GM21723 (cell line): ENCODE data around the gene HYOU1.
"Not testable (repeated sequence)": the region's sequence is repeated elsewhere in the genome, so short reads cannot be mapped to it uniquely, and the experiment has no call there.

Experiments
- ATAC-seq: cut with Tn5 transposase; IDR thresholded peaks from one replicate; pipeline ENCODE4 v1.9.1; 2021; ENCODE audit warnings: mild to moderate bottlenecking, moderate library complexity; ENCODE audit not compliant: unreplicated experiment

HYOU1 gene

DNA sequence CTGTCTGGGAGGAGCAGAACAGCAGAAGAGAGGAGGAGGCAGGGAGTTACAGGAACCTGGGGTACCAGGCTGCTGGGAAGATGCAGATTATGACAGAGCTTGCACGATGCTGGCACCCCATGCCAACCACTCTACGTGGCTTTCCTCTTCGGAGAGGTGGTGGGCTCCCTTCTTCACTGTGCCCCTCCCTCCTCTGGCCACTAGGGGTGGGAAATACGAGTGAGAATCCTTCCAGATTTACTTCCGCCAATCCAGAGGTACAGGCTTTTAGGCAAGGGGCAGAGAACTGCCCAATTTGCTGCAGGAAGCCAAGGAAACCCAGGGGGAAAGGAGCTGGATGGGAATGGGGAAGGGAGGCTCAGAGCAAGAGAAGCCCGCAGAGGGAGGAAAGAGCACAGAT is 12.3 kb downstream of the HYOU1 start:
- no peak for ATAC-seq

DNA sequence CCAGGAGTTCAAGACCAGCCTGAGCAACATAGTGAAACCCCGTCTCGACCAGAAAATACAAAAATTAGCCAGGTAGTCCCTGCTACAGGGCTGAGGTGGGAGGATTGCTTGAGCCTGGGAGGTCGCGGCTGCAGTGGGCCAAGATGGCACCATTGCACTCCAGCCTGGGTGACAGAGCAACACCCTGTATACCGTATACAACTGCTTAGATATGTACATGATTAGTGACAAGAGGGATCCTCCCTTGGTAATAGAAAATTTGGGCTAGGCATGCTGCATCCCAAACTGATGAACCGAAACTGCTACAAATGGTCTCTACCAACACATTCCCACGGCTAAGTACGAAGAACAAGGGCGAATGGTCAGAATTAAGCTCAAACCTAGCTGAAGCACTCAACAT is 14.1 kb downstream of the HYOU1 start:
- ATAC-seq: no peak

DNA sequence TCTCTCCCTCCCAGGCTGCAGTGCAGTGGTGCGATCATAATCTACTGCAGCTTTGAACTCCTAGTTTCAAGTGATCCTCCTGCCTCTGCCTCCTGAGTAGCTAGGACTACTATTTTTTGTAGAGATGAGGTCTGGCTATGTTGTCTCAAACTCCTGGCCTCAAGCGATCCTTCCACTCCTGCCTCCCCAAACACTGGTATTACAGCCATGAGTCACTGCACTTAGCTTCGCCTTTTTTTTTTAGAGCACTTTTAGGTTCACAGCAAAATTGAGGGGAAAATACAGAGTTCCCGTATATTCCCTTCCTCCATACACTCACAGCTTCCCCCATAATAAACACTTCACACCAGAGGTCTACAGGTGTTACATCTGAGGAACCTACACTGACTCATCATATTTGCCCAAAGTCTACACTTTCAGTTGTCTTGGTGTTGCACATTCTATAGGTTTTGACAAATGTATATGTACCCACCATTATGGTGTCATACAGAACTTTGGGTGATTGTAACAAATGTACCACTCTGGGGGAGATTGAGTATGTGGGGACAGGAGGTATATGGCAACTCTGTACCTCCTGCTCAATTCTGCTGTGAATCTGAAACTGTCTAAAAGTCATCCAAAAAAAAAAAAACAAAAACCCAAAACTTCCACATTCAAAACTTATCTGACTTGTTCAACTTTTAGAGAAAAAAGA is 15.0 kb downstream of the HYOU1 start:
- no peak for ATAC-seq

DNA sequence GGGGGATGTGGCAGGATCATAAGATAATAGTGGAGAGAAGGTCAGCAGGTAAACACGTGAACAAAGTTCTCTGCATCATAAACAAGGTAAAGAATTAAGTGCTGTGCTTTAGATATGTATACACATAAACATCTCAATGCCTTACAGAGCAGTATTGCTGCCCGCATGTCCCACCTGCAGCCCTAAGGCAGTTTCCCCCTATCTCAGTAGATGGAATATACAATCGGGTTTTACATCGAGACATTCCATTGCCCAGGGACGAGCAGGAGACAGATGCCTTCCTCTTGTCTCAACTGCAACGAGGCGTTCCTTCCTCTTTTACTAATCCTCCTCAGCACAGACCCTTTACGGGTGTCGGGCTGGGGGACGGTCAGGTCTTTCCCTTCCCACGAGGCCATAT is 17.5 kb downstream of the HYOU1 start:
- not testable (repeated sequence) for ATAC-seq

DNA sequence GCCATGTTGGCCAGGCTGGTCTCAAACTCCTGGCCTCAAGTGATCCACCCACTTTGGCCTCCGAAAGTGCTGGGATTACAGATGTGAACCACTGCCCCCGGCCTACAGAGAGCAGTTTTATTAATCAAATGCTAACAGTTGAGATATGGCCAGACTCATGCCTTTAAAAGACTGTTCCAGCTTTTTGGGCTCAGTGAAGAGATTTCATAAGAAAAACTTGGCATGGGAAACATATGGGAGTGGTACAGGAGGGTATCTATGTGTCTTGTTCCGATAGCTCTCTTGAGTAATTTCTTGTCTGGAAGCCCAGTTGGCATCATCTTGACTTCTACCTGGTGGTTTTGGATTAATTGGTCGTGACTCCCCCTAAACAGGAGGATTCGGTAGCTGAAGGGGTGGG is 18.1 kb downstream of the HYOU1 start:
- ATAC-seq: no peak

DNA sequence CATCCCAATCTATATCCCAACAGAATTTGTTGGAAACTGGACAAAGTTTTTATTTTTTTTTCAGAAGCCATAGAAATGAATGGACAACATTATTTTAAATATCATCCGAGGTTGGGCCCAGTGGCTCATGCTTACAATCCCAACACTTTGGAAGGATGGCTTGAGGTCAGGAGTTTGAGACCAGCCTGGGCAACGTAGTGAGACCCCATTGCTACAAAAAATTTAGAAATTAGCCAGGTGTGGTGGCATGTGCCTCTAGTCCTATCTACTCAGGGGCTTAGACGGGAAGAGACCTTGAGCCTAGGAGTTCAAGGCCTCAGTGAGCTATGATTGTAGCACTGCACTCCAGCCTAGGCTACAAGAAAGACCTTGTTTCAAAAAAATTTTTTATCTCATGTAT is 22.2 kb downstream of the HYOU1 start:
- ATAC-seq: no peak

DNA sequence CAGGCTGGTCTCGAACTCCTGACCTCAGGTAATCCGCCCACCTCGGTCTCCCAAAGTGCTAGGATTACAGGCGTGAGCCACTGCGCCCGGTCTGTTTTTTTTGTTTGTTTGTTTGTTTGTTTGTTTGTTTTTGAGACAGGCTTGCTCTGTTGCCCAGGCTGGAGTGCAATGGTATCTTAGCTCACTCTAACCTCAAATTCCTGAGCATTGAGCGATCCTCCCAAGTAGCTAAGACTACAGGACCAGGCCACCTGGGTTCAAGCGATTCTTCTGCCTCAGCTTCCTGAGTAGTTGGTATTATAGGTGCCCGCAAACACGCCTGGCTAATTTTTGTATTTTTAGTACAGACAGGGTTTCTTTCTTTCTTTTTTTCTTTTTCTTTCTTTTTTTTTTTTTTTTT is 23.6 kb downstream of the HYOU1 start:
- ATAC-seq: not testable (repeated sequence)

DNA sequence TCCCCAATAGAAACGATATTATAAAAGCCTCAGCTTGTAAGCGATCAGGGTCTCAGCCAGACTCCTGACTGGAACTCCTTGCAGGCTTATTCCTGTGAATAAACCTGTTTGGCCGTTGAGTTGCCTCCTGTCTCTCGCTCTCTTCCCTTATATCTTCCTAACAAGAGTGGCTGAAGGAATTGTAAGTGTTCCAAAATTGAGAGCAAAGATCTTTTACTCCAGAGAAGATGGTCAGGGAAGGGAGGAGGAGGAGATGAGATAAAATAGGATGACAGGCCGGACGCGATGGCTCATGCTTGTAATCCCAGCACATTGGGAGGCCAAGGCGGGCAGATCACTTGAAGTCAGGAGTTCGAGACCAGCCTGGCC is 25.1 kb downstream of the HYOU1 start:
- no peak for ATAC-seq

DNA sequence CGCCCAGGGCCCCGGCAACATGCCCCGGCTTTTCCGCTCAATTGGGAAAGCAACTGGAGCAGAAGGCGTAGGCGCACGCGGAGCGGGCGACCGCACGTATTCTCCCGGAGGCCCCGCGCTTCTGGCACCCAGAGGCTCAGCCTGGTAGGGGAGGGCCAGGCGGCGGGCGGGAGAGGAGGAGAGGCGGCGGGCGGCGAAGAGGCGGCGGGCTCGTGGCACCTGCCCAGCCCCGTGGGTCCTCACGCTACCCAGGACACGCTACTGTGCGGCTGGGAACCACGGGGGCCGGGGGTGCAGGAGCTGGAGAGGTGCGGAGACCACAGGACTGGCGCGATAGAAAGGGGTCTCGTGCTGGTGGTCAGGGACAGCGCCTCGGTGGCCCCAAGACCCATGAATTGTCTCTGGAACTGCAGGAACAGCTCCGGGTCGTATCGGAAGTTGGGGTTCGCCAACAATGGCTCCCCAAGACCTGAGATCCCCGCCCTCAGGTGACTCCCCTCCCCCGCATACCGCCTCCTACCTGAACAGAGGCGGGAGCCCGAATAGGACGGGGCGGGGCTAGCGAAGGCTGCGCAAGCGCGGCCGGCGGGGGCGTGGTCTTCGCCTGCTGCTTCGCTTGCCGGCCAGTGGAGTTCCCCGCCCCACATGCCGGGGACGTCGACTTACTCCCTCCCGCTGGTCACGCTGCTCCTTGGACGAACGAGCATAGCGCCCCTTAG is 26.5 kb downstream of the HYOU1 start, which contains the start of gene SLC37A4:
Gene SLC37A4, minus strand, starts transcription at position 549 of the 719 bp plus-strand sequence.
- peak; percentile 83 for ATAC-seq

DNA sequence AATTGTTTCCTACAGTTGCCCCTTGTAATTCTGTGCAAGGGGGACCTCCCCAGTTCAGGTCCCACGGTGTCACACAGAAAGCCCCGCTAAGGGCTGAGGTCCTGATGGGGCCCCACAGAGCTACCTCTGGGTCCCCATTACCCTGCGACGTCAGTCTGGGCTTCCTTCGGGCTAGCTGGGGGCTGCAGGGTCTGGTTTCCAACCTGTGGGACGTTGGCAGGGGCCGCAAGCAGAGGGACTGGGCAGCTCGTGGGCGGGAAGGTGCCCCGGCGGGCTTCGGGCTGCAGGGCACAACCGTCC is 27.0 kb downstream of the HYOU1 start:
- peak; percentile 26 for ATAC-seq

DNA sequence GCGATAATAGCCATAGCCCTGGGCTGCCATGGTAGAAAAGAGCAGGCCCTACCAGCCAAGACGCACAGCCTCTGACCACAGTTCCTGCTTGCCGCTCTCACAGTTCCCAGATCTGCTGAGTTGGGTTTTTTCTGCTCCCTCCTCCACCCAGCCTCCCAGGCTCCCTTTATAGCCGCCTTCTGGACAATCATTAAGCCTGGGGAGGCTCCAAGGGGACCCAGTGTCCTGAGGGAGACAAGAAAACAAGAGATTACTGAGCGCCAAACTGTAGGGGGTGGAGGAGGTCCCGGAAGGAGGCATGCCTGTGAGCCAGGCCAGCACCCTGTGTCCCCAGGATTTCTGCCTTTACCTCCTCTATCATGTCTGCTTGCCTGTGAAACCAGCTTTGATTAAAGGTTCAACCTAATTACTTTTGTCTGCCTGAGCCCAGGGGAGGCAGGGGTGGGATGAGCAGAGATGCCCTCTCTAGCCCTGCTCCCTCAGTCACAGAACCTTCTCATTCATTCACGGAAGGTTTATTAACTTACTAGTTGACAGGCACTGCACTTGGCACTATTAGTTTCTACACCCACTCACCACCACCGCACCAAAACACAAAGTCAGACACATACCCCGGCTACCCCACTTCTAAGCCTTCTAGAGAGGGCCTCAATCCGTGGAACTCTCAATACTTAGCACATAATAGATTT is 27.5 kb downstream of the HYOU1 start:
- ATAC-seq: peak; percentile 23

DNA sequence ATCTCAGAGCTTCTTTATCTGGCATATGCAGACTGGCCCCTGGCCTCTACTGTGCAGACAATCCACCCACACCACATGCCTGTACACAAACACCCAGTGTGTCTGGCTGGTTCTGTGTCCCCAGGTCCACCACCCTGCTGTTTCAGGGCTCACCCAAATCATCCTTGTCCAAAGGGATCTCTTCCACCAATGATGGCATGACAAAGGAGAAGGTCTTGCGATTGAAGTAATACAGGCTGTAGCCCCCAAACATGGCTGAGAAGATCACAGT is 28.0 kb downstream of the HYOU1 start:
- ATAC-seq: no peak

DNA sequence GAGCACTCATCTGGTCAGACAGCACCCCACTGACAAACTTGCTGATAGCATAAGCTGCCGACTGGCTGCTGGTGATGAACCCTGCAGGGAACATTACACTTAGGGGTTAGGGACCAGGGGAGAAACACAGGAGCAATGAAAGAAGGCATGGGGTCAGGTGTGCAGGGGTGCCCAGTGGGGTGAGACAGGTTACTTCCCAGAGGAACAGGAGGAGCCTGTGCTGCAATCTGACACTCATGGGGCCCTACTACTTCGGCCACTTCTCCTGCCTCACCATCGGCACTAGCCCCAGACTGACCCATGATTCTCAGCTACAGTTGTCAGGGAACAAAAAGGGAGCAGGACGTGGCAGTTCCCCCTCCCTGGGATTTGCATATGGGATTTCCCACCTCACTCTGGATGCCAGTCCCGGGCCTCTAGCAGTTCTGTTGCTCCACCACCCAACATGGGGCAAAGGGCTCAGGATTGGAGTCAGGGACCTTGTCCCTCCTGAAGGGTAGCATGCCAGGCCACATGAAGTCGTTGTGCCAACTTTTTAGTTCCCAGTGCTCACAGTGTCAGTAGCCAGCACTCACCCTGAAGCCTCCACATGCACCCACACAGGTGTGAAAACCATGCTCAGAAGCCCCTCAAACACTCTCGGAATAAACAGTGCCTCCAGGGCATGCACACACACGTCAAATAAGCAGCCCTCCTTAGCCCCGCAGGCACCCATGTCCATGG is 28.5 kb downstream of the HYOU1 start:
- no peak for ATAC-seq

DNA sequence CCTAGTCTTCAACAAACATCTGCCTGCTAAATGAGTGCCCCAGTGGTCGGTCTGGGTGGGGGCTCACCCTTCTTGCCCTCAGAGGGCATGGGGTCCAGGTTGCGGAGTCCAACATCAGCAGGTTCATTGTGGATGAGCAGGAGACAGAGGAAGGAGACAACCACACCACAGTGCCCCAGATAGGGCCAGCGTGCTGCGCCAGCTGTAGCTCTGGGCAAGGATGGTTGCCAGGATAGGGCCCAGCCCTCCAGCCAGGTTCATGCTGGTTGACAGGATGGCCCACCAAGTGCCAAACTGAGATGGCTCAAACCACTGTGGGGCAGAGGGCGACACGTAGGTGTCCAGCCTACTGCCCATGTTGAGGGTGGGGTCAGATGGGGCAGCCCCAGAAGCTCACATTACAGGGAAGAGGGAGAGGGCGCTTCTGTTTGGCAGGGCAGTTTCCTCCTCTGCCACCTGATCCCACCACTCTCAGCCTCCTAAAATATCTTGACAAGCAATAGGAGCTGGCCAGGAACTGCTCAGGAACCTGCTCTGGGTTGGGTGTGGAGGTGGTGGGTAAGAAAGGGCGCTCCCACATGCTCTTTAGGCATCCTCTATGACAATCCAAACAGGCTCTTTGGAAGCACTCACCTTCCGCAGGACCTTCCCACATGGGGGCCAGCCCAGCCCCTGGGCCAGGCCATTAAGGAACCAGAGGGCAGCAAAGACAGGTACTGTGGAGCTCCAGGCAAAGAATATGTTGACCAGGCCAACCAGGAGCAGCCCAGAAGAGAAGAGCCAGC is 29.3 kb downstream of the HYOU1 start:
- no peak for ATAC-seq

DNA sequence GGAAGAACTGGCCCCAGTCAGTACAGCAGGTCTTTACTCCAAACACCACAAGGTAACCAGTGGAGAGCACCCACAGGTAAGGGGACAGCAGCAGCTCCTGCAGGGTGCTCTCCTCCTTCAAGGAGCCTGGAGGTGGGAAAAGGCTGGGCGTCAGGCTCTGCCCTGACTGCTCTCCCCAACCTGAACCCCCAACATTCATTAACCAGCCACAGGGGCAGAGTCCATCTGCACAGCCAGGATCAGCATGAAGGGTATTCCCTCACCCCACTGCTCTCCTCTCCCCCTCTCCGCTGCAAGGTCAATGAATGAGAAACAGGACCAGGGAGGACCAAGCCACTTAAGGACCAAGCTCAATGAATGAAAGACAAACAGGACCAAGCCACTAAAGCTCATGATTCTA is 30.0 kb downstream of the HYOU1 start:
- ATAC-seq: no peak

DNA sequence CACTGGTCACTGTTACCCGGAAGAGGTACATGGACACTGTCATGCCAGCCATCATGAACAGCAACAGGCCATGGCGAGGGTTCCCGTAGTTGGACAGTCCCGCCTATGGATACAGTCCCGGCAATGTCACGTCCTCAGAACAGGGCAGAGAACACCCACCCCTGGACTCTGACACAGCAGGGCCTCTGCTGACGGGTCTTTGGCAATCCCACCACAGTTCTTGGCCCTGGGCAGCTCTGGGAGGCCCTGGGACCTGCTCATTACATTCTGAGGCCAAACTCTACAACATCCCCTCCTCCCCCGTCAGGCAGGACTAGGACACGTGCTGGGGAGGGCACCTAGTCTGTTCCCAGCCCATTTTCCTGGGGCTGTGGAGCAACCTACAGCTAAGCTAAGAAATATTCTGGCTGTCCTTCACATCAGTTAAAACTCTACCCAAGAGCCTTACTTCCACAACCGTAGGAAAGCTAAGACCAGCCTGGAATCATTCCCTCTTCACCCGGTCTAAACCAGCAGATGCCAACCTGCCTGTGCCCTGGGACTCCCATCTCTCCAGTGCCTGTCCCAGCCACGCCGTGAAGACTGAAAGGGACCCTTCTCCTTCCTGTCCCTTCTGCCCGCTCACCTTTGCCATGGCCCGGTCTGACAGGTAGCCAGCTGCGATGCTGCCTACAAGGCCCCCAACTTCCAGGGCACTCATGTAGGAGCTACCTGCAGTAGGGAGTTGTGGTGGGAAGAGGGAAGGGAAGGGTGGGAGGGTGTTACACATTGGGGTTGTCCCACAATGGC is 30.8 kb downstream of the HYOU1 start:
- no peak for ATAC-seq

DNA sequence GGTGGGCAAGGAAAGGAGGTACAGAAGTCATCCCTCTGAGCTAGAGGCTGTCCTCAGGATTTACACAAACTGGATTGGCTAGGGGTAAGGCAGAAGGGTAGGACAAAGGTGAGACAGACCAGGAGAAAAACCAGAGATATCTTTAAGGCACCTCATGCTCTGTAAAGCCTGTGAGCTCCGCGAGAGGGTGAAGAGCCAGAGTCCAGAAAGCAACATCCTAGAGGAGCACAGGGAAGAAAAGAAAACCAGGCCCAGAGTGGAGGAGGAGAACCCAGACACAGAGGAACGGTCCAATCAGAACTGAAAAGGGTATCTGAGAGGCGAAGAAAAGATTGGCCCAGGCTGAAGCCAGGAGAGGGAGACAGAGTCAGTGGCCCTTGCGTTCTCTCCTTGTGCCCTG is 31.5 kb downstream of the HYOU1 start:
- ATAC-seq: no peak

DNA sequence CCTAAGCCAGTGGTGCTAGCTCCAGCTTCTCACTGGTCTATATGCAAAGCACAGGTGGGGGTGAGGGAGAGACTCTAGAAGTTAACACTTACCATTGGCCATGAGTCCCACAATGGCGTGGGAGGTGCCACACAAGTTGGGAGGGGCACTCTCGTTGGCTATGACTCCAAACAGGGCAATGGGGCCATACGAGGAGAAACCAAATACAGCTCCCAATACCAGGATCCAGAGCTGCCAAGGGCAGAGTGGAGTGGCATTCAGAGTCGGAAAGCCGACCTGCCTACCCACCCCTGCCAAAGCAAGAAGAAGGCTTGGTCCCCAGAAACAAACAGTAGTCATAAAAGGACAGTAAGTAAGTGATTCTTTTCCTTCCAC is 31.9 kb downstream of the HYOU1 start:
- no peak for ATAC-seq

DNA sequence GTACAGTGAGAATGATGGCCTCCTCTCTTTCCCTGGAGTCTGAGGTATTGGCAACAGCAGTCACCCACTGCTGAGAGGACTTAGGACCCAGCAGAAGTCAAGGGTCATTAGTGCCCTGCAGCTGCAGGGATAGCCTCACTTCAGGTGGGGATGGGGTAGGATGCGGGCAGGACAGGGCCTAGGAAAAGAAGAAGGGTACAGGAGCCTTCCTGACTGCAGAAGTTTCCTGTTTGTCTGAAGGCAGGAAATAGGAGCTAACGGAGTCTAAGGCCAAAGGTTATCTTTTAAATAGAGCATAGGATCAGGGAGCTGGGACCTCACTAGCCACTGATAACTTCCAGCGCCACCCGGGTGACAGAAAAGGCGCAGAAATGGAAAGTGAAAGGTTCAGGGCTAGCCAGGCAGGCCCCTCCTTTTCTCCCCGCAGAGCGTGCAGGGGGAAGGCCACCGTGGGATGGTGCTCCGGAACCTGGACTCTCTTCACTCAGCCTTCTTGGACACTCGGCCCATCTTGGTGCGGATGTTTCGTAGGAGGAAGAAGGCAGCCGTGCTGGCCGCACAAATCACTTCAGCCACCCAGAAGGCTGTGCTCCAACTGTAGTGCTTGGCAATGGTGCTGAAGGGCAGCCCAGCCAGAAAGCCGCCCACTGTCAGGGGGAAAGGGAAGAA is 32.4 kb downstream of the HYOU1 start:
- no peak for ATAC-seq

DNA sequence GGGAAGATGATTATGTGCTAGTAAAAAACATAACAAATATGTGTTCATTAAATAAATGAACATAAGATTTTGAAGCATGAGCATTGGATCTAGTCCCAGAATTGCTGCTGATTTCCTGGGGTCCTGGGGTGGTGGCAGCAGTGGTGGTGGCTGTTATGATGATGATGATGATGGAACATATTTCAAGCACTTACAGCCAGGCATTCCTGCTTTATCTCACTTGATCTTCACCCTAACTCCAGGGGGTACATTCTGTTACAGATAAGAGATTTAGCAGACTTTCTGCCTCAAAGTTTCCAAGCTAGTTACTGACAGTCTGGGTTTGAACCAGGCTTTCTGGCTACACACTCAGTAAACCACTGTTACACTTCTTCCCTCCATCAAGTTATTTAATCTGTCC is 33.3 kb downstream of the HYOU1 start:
- ATAC-seq: no peak
